Nephron progenitor cell (in vitro differentiated cells): ENCODE results near the gene ASCC1.

Experiments
- DNase-seq: peaks from one replicate; pipeline ENCODE4 v3.0.0; 2021
- H3K27ac Mint-ChIP-seq: 2 replicates; pipeline ENCODE4 v1.8.0; 2021; ENCODE audit warnings: mild to moderate bottlenecking, moderate library complexity, mixed read lengths
- H3K27me3 Mint-ChIP-seq: 2 replicates; pipeline ENCODE4 v1.8.0; 2021; ENCODE audit warnings: mild to moderate bottlenecking, low read depth, mixed read lengths; ENCODE audit not compliant: poor library complexity
- H3K36me3 Mint-ChIP-seq: 2 replicates; pipeline ENCODE4 v1.8.0; 2021; ENCODE audit warnings: low read depth, mixed read lengths
- H3K4me1 Mint-ChIP-seq: 2 replicates; pipeline ENCODE4 v1.8.0; 2021; ENCODE audit warnings: mixed read lengths
- H3K4me3 Mint-ChIP-seq: 2 replicates; pipeline ENCODE4 v1.8.0; 2021; ENCODE audit warnings: mild to moderate bottlenecking, moderate library complexity, mixed read lengths
- H3K9me3 Mint-ChIP-seq: 2 replicates; pipeline ENCODE4 v1.8.0; 2021; ENCODE audit warnings: mild to moderate bottlenecking, moderate library complexity, mixed read lengths
- TF ChIP-seq, protein P1 (sequence below): fragments of 200-600 bp; sonication (generic); IDR thresholded peaks from 2 replicates; pipeline ENCODE4 v1.5.0; 2021; ENCODE audit warnings: antibody characterized with exemption

ASCC1 gene

GRCh38 chr10:72077275-72077990, 138.6 kb downstream of the ASCC1 start:
- peaks cover 2% of the 10 kb centered on the region for H3K36me3 Mint-ChIP-seq
- H3K27me3 Mint-ChIP-seq = peaks cover 7% of the 10 kb centered on the region
- TF ChIP-seq, protein P1, sequence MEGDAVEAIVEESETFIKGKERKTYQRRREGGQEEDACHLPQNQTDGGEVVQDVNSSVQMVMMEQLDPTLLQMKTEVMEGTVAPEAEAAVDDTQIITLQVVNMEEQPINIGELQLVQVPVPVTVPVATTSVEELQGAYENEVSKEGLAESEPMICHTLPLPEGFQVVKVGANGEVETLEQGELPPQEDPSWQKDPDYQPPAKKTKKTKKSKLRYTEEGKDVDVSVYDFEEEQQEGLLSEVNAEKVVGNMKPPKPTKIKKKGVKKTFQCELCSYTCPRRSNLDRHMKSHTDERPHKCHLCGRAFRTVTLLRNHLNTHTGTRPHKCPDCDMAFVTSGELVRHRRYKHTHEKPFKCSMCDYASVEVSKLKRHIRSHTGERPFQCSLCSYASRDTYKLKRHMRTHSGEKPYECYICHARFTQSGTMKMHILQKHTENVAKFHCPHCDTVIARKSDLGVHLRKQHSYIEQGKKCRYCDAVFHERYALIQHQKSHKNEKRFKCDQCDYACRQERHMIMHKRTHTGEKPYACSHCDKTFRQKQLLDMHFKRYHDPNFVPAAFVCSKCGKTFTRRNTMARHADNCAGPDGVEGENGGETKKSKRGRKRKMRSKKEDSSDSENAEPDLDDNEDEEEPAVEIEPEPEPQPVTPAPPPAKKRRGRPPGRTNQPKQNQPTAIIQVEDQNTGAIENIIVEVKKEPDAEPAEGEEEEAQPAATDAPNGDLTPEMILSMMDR = no peak
- no peak overlapping the region for H3K4me3 Mint-ChIP-seq
- H3K4me1 Mint-ChIP-seq = peaks cover 71% of the 10 kb centered on the region
- no peak overlapping the region for H3K27ac Mint-ChIP-seq
- no peak for DNase-seq
- no peaks in the 10 kb centered on the region for H3K9me3 Mint-ChIP-seq

DNA sequence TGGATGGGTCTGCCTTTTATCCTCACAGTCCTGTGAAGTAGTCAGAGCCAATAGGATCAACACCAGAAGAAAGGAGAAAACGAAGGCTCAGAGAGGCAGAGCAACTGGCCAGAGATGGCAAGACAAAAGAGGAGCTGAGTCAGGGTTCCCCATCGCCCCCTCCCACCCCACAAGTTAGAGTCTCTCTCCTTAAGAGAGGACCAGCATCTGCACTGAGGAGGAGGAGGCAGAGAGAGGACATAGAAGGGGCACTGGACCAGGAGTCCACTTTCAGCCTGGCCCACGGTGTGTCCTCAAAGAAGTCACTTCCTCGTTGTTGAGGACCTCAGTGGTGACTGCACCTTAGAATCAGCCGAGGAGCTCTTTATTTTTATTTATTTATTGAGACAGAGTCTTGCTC, 139.3 kb downstream of the ASCC1 start:
- H3K27ac Mint-ChIP-seq = peak overlapping the region; percentile 81
- H3K36me3 Mint-ChIP-seq = peaks cover 8% of the 10 kb centered on the region
- TF ChIP-seq, protein P1 = no peak
- H3K27me3 Mint-ChIP-seq = peaks cover 7% of the 10 kb centered on the region
- H3K4me1 Mint-ChIP-seq = peaks cover 73% of the 10 kb centered on the region
- no peaks in the 10 kb centered on the region for H3K9me3 Mint-ChIP-seq
- no peak for DNase-seq
- no peak overlapping the region for H3K4me3 Mint-ChIP-seq

GRCh38 chr10:72075376-72076115, 140.5 kb downstream of the ASCC1 start:
- Mint-ChIP-seq H3K27me3 (peaks cover 9% of the 10 kb centered on the region), H3K27ac (no peak overlapping the region), H3K4me3 (peak overlapping the region; percentile 37), H3K4me1 (peaks cover 74% of the 10 kb centered on the region), H3K36me3 (peaks cover 14% of the 10 kb centered on the region), H3K9me3 (no peaks in the 10 kb centered on the region)
- TF ChIP-seq, protein P1 = no peak
- no peak for DNase-seq

DNA sequence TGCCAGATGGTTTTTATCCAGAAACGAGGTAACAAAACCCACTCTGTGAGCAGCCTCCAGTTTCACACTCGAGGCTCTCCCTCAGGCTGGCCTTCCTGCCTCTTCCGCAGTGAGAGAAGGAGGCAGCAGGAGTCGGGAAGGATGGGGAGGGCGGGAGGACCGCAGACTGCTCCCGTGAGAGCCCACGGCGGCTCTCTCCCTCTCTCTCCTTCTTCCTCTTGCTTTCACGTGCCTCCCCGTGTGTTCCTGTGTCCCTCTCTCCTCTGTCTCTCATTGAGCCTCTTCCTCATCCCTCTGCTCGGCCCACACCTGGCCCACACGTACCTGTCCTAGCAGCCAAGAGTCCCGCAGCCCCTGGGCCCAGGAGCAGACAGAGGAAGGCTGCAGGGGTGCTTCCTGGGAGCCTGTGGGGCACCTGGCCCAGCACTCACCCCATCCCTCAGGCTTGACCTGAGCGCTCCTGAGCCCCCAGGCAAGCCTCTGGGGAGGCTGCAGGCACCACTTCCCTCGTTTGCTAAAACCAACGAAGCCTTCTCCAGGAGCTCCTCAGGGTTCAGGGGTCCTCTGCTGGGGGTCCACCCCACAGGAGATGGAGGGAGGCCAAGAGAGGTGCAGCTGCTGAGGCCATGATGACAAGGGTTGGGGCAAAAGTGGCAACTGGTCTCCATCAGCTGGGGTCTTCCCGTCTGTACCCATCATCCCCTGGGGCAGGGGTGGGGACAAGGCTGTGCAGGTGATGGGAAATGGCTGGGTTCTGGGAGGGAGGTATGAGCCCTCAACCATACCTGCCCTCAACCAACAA, 141.3 kb downstream of the ASCC1 start:
- no peak overlapping the region for H3K27ac Mint-ChIP-seq
- no peaks in the 10 kb centered on the region for H3K9me3 Mint-ChIP-seq
- peaks cover 14% of the 10 kb centered on the region for H3K36me3 Mint-ChIP-seq
- H3K4me3 Mint-ChIP-seq = no peak overlapping the region
- TF ChIP-seq, protein P1 = no peak
- peaks cover 75% of the 10 kb centered on the region for H3K4me1 Mint-ChIP-seq
- DNase-seq = no peak
- H3K27me3 Mint-ChIP-seq = peaks cover 9% of the 10 kb centered on the region

GRCh38 chr10:72073708-72074573, 142.1 kb downstream of the ASCC1 start:
- Mint-ChIP-seq H3K4me3 (no peak overlapping the region), H3K27ac (peak overlapping the region; percentile 74), H3K9me3 (no peaks in the 10 kb centered on the region), H3K36me3 (peaks cover 18% of the 10 kb centered on the region), H3K4me1 (peaks cover 75% of the 10 kb centered on the region), H3K27me3 (peaks cover 9% of the 10 kb centered on the region)
- no peak for DNase-seq
- TF ChIP-seq, protein P1 = no peak
